Dermis microvascular lymphatic vessel endothelial cell (primary cell): ENCODE measurements around the gene RHBDL1. TPM values are rescaled to one million over a fixed set of nuclear protein-coding genes. Genes with fewer than 3 reads are reported as not detected.
A peak's percentile ranks its signal among the peaks of the same experiment; 100 is the strongest.
"Not testable (repeated sequence)": the region's sequence is repeated elsewhere in the genome, so short reads cannot be mapped to it uniquely, and the experiment has no call there.

Experiments used
- DNase-seq, 2 donors: peaks; one replicate each; pipeline versions ENCODE4 v3.0.0 to v3.0.0-alpha.2; 2010; ENCODE audit warnings: low read depth in 2 of 2
- total RNA-seq: library from RNA; depleted of rRNA; stranded (reverse); fragments of >200 nt; gene quantifications from 2 replicates; pipeline ENCODE4 v1.2.1, GENCODE V29; 2014

RHBDL1 gene
- total RNA-seq, 1 donor from 2014 or later = 0.13 TPM

- no peak for DNase-seq
These were observed 9.7 kb downstream of the RHBDL1 start for GRCh38 chr16:684961-685696.

GRCh38 chr16:685967-686366 is 10.5 kb downstream of the RHBDL1 start:
- peak; percentile 27 to 54 for DNase-seq

GRCh38 chr16:686459-687260 is 11.2 kb downstream of the RHBDL1 start:
- no peak for DNase-seq

GRCh38 chr16:687499-687898 is 12.0 kb downstream of the RHBDL1 start:
- no peak for DNase-seq

GRCh38 chr16:689175-689897 is 13.9 kb downstream of the RHBDL1 start:
- peak in 1 of 2 donors; percentile 17 for DNase-seq

- DNase-seq = not testable (repeated sequence)
These were observed 15.8 kb downstream of the RHBDL1 start for GRCh38 chr16:691242-691641.

GRCh38 chr16:692356-693108 is 17.1 kb downstream of the RHBDL1 start:
- DNase-seq = no peak

GRCh38 chr16:693364-693763 is 17.9 kb downstream of the RHBDL1 start:
- no peak for DNase-seq

GRCh38 chr16:693766-694165 is 18.3 kb downstream of the RHBDL1 start:
- DNase-seq = no peak

- no peak for DNase-seq
These were observed 18.9 kb downstream of the RHBDL1 start for GRCh38 chr16:694187-694862.

GRCh38 chr16:694863-695354 is 19.4 kb downstream of the RHBDL1 start:
- DNase-seq = no peak

- no peak for DNase-seq
These were observed 20.1 kb downstream of the RHBDL1 start for GRCh38 chr16:695355-696089.

GRCh38 chr16:698911-699671 is 23.6 kb downstream of the RHBDL1 start:
- DNase-seq = no peak

- peak in 1 of 2 donors; percentile 30 for DNase-seq
These were observed 25.5 kb downstream of the RHBDL1 start for GRCh38 chr16:700684-701584.

GRCh38 chr16:702341-702740 is 26.9 kb downstream of the RHBDL1 start:
- no peak for DNase-seq

GRCh38 chr16:703406-703805 is 27.9 kb downstream of the RHBDL1 start:
- no peak for DNase-seq

GRCh38 chr16:704047-704446 is 28.6 kb downstream of the RHBDL1 start:
- DNase-seq = no peak
